Glomerular endothelial cell (primary cell): Measurements from ENCODE around the gene DTNB. TPM values are rescaled to one million over a fixed set of nuclear protein-coding genes. Genes with fewer than 3 reads are reported as not detected.
A peak's percentile ranks its signal among the peaks of the same experiment; 100 is the strongest.
"Not testable (repeated sequence)": the region's sequence is repeated elsewhere in the genome, so short reads cannot be mapped to it uniquely, and the experiment has no call there.

Source experiments
- DNase-seq: peaks from one replicate; pipeline ENCODE4 v3.0.0-alpha.2; 2011; ENCODE audit warnings: low read depth, low spot score; ENCODE audit errors: extremely low read depth
- total RNA-seq: library from RNA; depleted of rRNA; stranded (reverse); fragments of >200 nt; gene quantifications from 2 replicates; pipeline ENCODE4 v1.2.3, GENCODE V29; 2015

DTNB gene
- 1.7 and 4.8 TPM in 2 replicates for total RNA-seq

- DNase-seq = no peak
These were observed at the start of gene DTNB for GRCh38 chr2:25673300-25674076. Gene DTNB, minus strand, starts transcription at chr2:25673577. Its CDS starts 20,917 bp downstream, at chr2:25652660.

- DNase-seq = no peak
These were observed 48.8 kb upstream of the DTNB start for GRCh38 chr2:25722224-25722623.

- no peak for DNase-seq
These were observed 47.2 kb upstream of the DTNB start for GRCh38 chr2:25720575-25720974.

- DNase-seq = no peak
These were observed 41.4 kb upstream of the DTNB start for GRCh38 chr2:25714740-25715139.

GRCh38 chr2:25712455-25712854 lies 39.1 kb upstream of the DTNB start:
- no peak for DNase-seq

- no peak for DNase-seq
These were observed 38.4 kb upstream of the DTNB start for GRCh38 chr2:25711675-25712354.

- DNase-seq = no peak
These were observed 37.4 kb upstream of the DTNB start for GRCh38 chr2:25710750-25711149.

- DNase-seq = no peak
These were observed 36.0 kb upstream of the DTNB start for GRCh38 chr2:25709349-25709748.

GRCh38 chr2:25707927-25708590 lies 34.7 kb upstream of the DTNB start:
- no peak for DNase-seq

GRCh38 chr2:25705575-25705974 lies 32.2 kb upstream of the DTNB start:
- DNase-seq = not testable (repeated sequence)

- DNase-seq = no peak
These were observed 28.4 kb upstream of the DTNB start for GRCh38 chr2:25701801-25702200.

- DNase-seq = peak; percentile 14
These were observed 26.9 kb upstream of the DTNB start for GRCh38 chr2:25700221-25700660.

GRCh38 chr2:25699216-25699615 lies 25.8 kb upstream of the DTNB start:
- no peak for DNase-seq

- DNase-seq = no peak
These were observed 25.4 kb upstream of the DTNB start for GRCh38 chr2:25698752-25699151.

- no peak for DNase-seq
These were observed 24.4 kb upstream of the DTNB start for GRCh38 chr2:25697559-25698341.

GRCh38 chr2:25692737-25693445 lies 19.5 kb upstream of the DTNB start:
- no peak for DNase-seq

GRCh38 chr2:25692143-25692542 lies 18.8 kb upstream of the DTNB start:
- DNase-seq = no peak

- DNase-seq = no peak
These were observed 16.7 kb upstream of the DTNB start for GRCh38 chr2:25690058-25690457.

GRCh38 chr2:25688236-25688635 lies 14.9 kb upstream of the DTNB start:
- DNase-seq = no peak

- DNase-seq = no peak
These were observed 12.4 kb upstream of the DTNB start for GRCh38 chr2:25685741-25686140.
